Pancreas (tissue), 10 donors: ENCODE measurements around the gene RHBDF1. TPM values are rescaled to one million over a fixed set of nuclear protein-coding genes. Genes with fewer than 3 reads are reported as not detected.
A peak's percentile ranks its signal among the peaks of the same experiment; 100 is the strongest.
"Not testable (repeated sequence)": the region's sequence is repeated elsewhere in the genome, so short reads cannot be mapped to it uniquely, and the experiment has no call there.

Experiments used
- ATAC-seq, 4 donors: fragments of 200-7000 bp; cut with Tn5 transposase; one replicate each; pipeline versions ENCODE4 v1.8.0 to v1.9.1; 2020; ENCODE audit warnings: mild to moderate bottlenecking in 4 of 4, moderate library complexity in 4 of 4
- DNase-seq, 6 donors: peaks; one replicate each; pipeline ENCODE4 v3.0.0-alpha.2; 2020
- FAIRE-seq: peaks from 2 replicates; lab custom pipeline; 2012; peaks lifted over from hg19 to GRCh38; lab: Jason Lieb, UNC
- H3K27ac ChIP-seq, 4 donors: fragments of 200-600 bp; sonication (generic); 1 replicate in 3 of 4; 2 replicates in 1 of 4; pipeline versions ENCODE4 v1.5.0 to v1.8.0; 2020
- H3K27me3 ChIP-seq, 4 donors: fragments of 200-600 bp; one replicate each; pipeline ENCODE4 v1.8.0; 2021
- H3K36me3 ChIP-seq, 3 donors: fragments of 200-600 bp; sonication (generic) in 1 of 3; one replicate each; pipeline versions ENCODE4 v1.5.0 to v1.8.0; 2020 to 2021
- H3K4me1 ChIP-seq, 3 donors: fragments of 200-600 bp; one replicate each; pipeline ENCODE4 v1.8.0; 2021
- H3K4me3 ChIP-seq, 4 donors: fragments of 200-600 bp; sonication (generic) in 2 of 4; one replicate each; pipeline versions ENCODE4 v1.5.0 to v1.8.0; 2020 to 2021
- H3K9me3 ChIP-seq, 4 donors: fragments of 200-600 bp; one replicate each; pipeline ENCODE4 v1.8.0; 2021
- WGBS, 2 donors: extraction: QIAGEN DNeasy Blood & Tissue Kit; methylation state at CpG; one replicate each; pipeline ENCODE4 v1.1.7; 2013; 5-methylcytosine and 5-hydroxymethylcytosine counted together
- intact Hi-C, 3 donors: fragments of 100-400 bp; cut with DNase I; formaldehyde crosslinking; loops; one replicate each; pipeline versions ENCODE4 v1.11.1 to v1.14.2; 2022
- polyA plus RNA-seq, 2 donors: library from polyadenylated mRNA; stranded (reverse); fragments of 200-250 nt; gene quantifications; one replicate each; pipeline ENCODE4 v1.2.3, GENCODE V29; 2013
- total RNA-seq, 6 donors: library from RNA; stranded (reverse); fragmentation: NEBNext Ultra II Directional in 4 of 6; extraction: Animal tissue kit (Norgen Biotek cat#: 25700) in 4 of 6; gene quantifications; one replicate each; pipeline versions ENCODE4 v1.2.1 to v1.2.4, GENCODE V29; 2021 to 2023
- TF ChIP-seq, protein P1 (sequence below), 4 donors: fragments of 200-600 bp; sonication (generic) in 3 of 4; IDR thresholded peaks; one replicate each; pipeline versions ENCODE4 v1.5.0 to v1.8.0; 2021; ENCODE audit warnings: antibody characterized with exemption in 4 of 4
- donor health status: healthy with polysubstance abuse.
- donor health status: DM: no; HTN: no; CAD: no; lungs with moderate emphysema.
- donor health status: DM: no; HTN: no; CAD: no.
- donor health status: control.
- donor health status: control.
- donor health status: Bipolar disorder and iron deficiency.
- donor health status: DM: yes; HTN: yes; CAD: no.
- donor health status: DM: no; HTN: no; CAD: no.
- donor health status: DM: no; HTN: no; CAD: no.
- donor health status: DM: yes; HTN: yes; CAD: no.

Gene RHBDF1
- total and polyA plus RNA-seq, 8 donors = 7.3 to 56.3 (median 12.4) TPM

DNA sequence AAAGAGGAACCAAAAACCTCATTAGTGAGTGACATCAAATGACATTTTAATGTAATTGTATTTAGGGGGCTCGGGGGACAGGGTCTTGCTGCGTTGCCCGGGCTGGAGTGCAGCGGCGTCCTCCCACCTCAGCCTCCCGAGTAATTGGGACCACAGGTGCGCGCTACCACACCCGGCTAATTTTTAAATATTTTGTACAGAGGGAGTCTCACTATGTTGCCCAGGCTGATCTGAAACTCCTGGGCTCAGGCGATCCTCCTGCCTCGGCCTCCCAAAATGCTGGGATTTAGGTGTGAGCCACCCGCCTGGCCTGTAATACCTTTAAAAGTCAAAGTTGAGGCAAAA, 18.2 kb downstream of the RHBDF1 start:
- Histone ChIP-seq H3K27ac (no peak overlapping the region), H3K36me3 (peaks cover 0 to 9% (median 0%) of the 10 kb centered on the region in 3 donors), H3K4me1 (peaks cover 0 to 5% (median 0%) of the 10 kb centered on the region in 3 donors), H3K27me3 (no peaks in the 10 kb centered on the region), H3K9me3 (no peaks in the 10 kb centered on the region), H3K4me3 (peak overlapping the region; percentile 42 to 93 (median 72))
- DNase-seq = no peak
- no peak for FAIRE-seq
- ATAC-seq = no peak
- WGBS, 2 donors = 39 to 46% methylated on average over 12 of the region's 12 CpGs
- TF ChIP-seq, protein P1, sequence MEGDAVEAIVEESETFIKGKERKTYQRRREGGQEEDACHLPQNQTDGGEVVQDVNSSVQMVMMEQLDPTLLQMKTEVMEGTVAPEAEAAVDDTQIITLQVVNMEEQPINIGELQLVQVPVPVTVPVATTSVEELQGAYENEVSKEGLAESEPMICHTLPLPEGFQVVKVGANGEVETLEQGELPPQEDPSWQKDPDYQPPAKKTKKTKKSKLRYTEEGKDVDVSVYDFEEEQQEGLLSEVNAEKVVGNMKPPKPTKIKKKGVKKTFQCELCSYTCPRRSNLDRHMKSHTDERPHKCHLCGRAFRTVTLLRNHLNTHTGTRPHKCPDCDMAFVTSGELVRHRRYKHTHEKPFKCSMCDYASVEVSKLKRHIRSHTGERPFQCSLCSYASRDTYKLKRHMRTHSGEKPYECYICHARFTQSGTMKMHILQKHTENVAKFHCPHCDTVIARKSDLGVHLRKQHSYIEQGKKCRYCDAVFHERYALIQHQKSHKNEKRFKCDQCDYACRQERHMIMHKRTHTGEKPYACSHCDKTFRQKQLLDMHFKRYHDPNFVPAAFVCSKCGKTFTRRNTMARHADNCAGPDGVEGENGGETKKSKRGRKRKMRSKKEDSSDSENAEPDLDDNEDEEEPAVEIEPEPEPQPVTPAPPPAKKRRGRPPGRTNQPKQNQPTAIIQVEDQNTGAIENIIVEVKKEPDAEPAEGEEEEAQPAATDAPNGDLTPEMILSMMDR (IDR thresholded peaks at IDR 0.05) = no peak
- intact Hi-C loops = no loop called here

DNA sequence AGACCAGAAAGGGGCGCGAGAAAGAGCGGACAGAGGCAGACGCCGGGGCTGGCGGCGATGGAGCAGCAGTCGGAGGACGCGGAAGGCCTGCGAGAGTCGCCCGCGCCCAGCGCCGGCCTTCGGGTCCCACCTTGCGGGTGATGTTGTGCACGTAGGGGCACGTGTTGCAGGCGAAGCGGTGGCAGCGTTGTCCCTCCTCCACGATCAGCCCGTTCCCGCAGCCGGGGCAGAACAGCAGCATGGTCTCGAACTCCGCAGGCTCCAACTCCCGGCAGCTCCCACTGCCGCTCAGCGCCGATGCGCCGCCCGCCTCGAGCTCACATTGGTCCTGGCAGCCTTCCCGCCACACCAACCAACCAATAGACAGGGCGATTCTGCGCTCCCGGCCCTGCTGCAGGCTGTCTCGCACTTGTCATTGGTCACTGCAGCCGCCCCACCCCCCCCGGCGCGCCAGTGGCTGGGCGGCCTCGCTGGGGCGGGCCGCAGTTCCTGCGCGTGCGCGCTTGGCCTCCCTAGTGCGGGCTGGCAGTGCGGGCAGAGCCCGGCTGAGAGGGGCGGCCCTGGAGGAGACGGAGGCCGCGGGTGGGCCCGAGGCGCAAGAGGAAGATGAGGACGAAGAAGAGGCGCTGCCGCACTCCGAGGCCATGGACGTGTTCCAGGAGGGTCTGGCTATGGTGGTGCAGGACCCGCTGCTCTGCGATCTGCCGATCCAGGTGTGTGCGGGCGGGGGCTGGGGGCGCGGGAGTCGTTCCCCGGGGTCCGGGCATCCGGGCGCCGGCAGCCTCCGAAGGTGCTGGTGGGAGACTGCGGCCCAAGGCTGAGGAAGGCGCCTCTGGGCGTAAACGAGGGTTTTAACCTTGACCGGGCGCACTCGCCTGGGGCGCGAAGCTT, 18.8 kb downstream of the RHBDF1 start, which contains the start of the genes POLR3K and SNRNP25:
TSS of gene POLR3K (minus strand) at position 263 of the 891 bp plus-strand sequence. CDS start at position 241, 22 bp downstream.
TSS of gene SNRNP25 (plus strand) at position 483 of the 891 bp plus-strand sequence. CDS start at position 672, 189 bp downstream.
- FAIRE-seq (no peak), ATAC-seq (peak; percentile 96 to 99 (median 96)), DNase-seq (peak; percentile 98 to 100 (median 99))
- Histone ChIP-seq H3K9me3 (no peaks in the 10 kb centered on the region), H3K27ac (peak within 1 kb of the TSS; percentile 18 to 48 (median 36)), H3K4me1 (peaks cover 0 to 5% (median 0%) of the 10 kb centered on the region in 3 donors), H3K36me3 (peaks cover 0 to 9% (median 0%) of the 10 kb centered on the region in 3 donors), H3K4me3 (peak within 1 kb of the TSS; percentile 42 to 93 (median 72)), H3K27me3 (no peaks in the 10 kb centered on the region)
- WGBS, 2 donors = 0 to 1% methylated on average over 81 to 91 of the region's 91 CpGs
- TF ChIP-seq, protein P1 (IDR thresholded peaks at IDR 0.05) = no peak
- intact Hi-C loops = no loop called here

DNA sequence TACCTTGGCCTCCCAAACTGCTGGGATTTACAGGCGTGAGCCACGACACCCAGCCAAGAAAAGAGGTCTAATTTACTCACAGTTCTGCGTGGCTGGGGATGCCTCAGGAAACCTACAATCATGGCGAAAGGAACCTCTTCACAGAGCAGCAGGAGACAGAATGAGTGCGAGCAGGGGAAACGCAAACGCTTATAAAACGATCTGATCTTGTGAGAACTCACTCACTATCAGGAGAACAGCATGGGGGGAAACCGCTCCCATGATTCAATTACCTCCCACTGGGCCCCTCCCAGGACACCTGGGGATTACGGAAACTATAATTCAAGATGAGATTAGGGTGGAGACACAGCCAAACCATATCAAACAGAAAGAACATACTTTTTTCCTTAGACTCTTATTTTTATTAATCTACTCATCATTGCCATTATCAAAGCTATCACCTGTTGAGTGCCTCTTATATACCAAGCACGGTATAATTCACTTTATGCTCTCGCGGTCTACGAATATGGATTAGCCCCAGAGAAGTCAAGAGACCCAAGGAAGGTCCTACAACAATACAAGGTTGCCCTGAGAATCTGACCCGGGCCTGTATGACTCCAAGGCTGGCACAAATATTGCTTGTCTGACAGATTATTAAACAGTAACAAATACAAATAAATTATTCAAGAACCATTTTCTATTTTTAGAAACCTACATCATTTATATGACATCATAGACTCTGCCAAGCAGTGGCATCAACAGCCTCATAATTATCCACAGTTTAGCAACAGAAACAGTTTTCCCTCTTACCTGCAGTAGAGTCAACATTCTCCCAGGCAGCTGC, 21.5 kb downstream of the RHBDF1 start:
- WGBS, 2 donors = 84 to 86% methylated on average over 15 of the region's 15 CpGs
- no peak for ATAC-seq
- Histone ChIP-seq H3K9me3 (no peaks in the 10 kb centered on the region), H3K4me3 (no peak overlapping the region), H3K27me3 (no peaks in the 10 kb centered on the region), H3K27ac (no peak overlapping the region), H3K36me3 (no peaks in the 10 kb centered on the region), H3K4me1 (peaks cover 0 to 5% (median 0%) of the 10 kb centered on the region in 3 donors)
- DNase-seq = no peak
- FAIRE-seq = no peak
- TF ChIP-seq, protein P1 (IDR thresholded peaks at IDR 0.05) = no peak
- intact Hi-C loops = no loop called here

DNA sequence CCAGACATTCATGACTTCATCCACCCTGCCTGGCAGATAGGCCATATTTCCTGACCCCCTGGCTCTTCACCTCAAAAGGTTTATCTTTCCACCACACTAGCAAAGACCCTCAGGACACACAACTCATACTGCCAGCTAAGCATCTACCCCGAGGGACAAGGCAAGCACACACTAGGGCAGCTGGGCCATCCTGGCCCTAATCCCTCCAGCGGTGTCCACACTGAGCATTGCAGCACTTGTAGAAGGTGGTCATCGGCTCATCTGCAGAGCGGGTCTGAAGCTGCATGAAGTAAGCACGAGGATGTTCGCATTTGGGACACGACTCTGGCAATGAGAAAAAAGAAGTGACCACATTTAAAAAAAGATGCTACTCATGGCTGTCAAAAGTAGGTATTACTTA, 25.2 kb downstream of the RHBDF1 start:
- H3K9me3 ChIP-seq = no peaks in the 10 kb centered on the region
- no peaks in the 10 kb centered on the region for H3K36me3 ChIP-seq
- TF ChIP-seq, protein P1 (IDR thresholded peaks at IDR 0.05) = no peak
- intact Hi-C loops = no loop called here
- 96 to 99% methylated on average over 7 of the region's 7 CpGs for WGBS, 2 donors
- no peak for DNase-seq
- no peak overlapping the region for H3K27ac ChIP-seq
- ATAC-seq = no peak
- no peak overlapping the region for H3K4me3 ChIP-seq
- no peaks in the 10 kb centered on the region for H3K27me3 ChIP-seq
- no peak for FAIRE-seq
- no peaks in the 10 kb centered on the region for H3K4me1 ChIP-seq

DNA sequence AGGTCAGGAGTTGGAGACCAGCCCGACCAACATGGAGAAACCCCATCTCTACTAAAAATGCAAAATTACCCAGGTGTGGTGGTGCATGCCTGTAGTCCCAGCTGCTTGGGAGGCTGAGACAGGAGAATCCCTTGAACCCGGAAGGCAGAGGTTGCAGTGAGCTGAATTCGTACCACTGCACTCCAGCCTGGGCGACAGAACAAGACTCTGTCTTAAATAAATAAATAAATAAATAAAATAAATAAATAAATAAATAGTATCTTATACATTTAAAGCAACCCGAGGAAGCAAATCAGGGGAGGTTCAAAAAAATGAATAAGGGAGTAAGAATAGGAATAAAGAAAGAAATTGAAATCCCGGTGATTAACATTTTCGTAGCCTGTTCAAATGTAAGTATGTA, 25.9 kb downstream of the RHBDF1 start:
- DNase-seq, FAIRE-seq, H3K27ac ChIP-seq, ATAC-seq, H3K4me1 ChIP-seq, H3K36me3 ChIP-seq, H3K4me3 ChIP-seq, H3K27me3 ChIP-seq, intact Hi-C loops, H3K9me3 ChIP-seq: not testable (repeated sequence)
- WGBS, 2 donors = 97% methylated on average over 7 of the region's 7 CpGs
